Memory B cell (primary cell): Measurements from ENCODE around the gene RMDN2.
A peak's percentile ranks its signal among the peaks of the same experiment; 100 is the strongest.
"Not testable (repeated sequence)": the region's sequence is repeated elsewhere in the genome, so short reads cannot be mapped to it uniquely, and the experiment has no call there.

ENCODE experiments used
- ATAC-seq: fragments of 150-1000 bp; cut with Tn5 transposase; 2 replicates; pipeline ENCODE4 v1.10.0; 2021; ENCODE audit warnings: low read depth, mild to moderate bottlenecking, moderate library complexity
- DNase-seq, 2 donors: peaks; one replicate each; pipeline ENCODE4 v3.0.0; 2022; ENCODE audit warnings: low spot score in 2 of 2
- H3K27ac Mint-ChIP-seq: one replicate; pipeline ENCODE4 v1.8.0; 2022; ENCODE audit warnings: mild to moderate bottlenecking, moderate library complexity, mixed read lengths
- H3K27me3 Mint-ChIP-seq: one replicate; pipeline ENCODE4 v1.8.0; 2022; ENCODE audit warnings: mixed read lengths
- H3K36me3 Mint-ChIP-seq: one replicate; pipeline ENCODE4 v1.8.0; 2022; ENCODE audit warnings: mild to moderate bottlenecking, mixed read lengths
- H3K4me1 Mint-ChIP-seq: one replicate; pipeline ENCODE4 v1.8.0; 2022; ENCODE audit warnings: mixed read lengths
- H3K4me3 Mint-ChIP-seq: one replicate; pipeline ENCODE4 v1.8.0; 2022; ENCODE audit warnings: mild to moderate bottlenecking, moderate library complexity, mixed read lengths
- H3K9me3 Mint-ChIP-seq: one replicate; pipeline ENCODE4 v1.8.0; 2022; ENCODE audit warnings: mixed read lengths

The RMDN2 gene

GRCh38 chr2:37975808-37976207, 50.7 kb downstream of the RMDN2 start:
- H3K4me3 Mint-ChIP-seq: no peak overlapping the region
- no peaks in the 10 kb centered on the region for H3K9me3 Mint-ChIP-seq
- H3K27me3 Mint-ChIP-seq: no peaks in the 10 kb centered on the region
- peaks cover 3% of the 10 kb centered on the region for H3K4me1 Mint-ChIP-seq
- DNase-seq (no peak), ATAC-seq (no peak)
- peaks cover 7% of the 10 kb centered on the region for H3K36me3 Mint-ChIP-seq
- H3K27ac Mint-ChIP-seq: no peak overlapping the region

DNA sequence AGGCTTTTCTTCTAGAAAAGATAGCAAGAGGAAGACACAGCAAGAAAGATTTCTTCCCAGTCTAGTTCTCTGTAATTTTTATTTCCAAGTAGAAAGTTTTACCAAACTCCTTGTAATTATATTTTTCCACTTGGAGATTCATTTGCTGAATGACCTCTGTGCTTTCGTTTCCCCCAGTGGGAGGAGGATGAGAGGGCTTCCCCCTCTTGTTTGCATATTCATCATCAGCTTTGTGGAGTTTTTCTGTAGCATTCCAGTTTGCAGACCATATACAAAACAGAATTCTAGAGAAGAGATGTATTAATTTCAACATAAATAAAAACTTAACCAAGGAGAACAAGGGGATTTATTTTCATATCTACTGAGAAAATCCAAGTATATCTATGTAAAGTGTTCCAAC, 51.3 kb downstream of the RMDN2 start:
- H3K4me1 Mint-ChIP-seq: peaks cover 3% of the 10 kb centered on the region
- H3K27me3 Mint-ChIP-seq: no peaks in the 10 kb centered on the region
- no peak overlapping the region for H3K4me3 Mint-ChIP-seq
- H3K27ac Mint-ChIP-seq: no peak overlapping the region
- no peak for DNase-seq
- no peaks in the 10 kb centered on the region for H3K9me3 Mint-ChIP-seq
- H3K36me3 Mint-ChIP-seq: peaks cover 7% of the 10 kb centered on the region
- ATAC-seq: no peak

DNA sequence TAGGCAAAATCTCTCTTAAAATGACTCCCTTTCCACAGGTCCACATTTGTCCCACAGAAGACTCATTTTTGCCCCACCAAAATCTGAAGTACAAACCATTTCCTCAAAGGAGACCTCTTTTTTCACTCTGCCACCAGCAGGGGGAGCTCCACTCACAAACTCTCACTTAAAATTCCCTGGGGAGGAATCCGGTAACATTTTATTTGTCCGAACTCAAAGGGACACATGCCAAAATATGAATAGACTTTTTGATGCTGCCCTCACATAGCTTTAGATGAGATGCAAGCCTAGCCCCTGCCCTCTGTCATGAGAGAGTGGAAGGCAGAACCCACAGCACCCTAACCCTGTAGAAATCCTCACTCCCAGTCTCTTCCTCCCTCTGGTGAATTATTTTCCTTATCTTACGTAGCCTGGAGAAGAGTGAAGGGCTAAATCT, 57.1 kb downstream of the RMDN2 start:
- Mint-ChIP-seq H3K36me3 (peaks cover 4% of the 10 kb centered on the region), H3K27me3 (no peaks in the 10 kb centered on the region), H3K4me1 (peaks cover 11% of the 10 kb centered on the region), H3K9me3 (no peaks in the 10 kb centered on the region), H3K27ac (no peak overlapping the region), H3K4me3 (peak overlapping the region; percentile 49)
- ATAC-seq: peak; percentile 38
- peak; percentile 67 to 82 for DNase-seq

GRCh38 chr2:37982847-37983246, 57.8 kb downstream of the RMDN2 start:
- ATAC-seq (no peak), DNase-seq (no peak)
- Mint-ChIP-seq H3K4me1 (peaks cover 11% of the 10 kb centered on the region), H3K27me3 (no peaks in the 10 kb centered on the region), H3K36me3 (peaks cover 4% of the 10 kb centered on the region), H3K4me3 (no peak overlapping the region), H3K27ac (no peak overlapping the region), H3K9me3 (no peaks in the 10 kb centered on the region)

GRCh38 chr2:37983719-37984118, 58.6 kb downstream of the RMDN2 start:
- H3K9me3 Mint-ChIP-seq: no peaks in the 10 kb centered on the region
- H3K36me3 Mint-ChIP-seq: peaks cover 4% of the 10 kb centered on the region
- no peaks in the 10 kb centered on the region for H3K27me3 Mint-ChIP-seq
- no peak overlapping the region for H3K4me3 Mint-ChIP-seq
- peaks cover 11% of the 10 kb centered on the region for H3K4me1 Mint-ChIP-seq
- DNase-seq: no peak
- H3K27ac Mint-ChIP-seq: no peak overlapping the region
- ATAC-seq: no peak

DNA sequence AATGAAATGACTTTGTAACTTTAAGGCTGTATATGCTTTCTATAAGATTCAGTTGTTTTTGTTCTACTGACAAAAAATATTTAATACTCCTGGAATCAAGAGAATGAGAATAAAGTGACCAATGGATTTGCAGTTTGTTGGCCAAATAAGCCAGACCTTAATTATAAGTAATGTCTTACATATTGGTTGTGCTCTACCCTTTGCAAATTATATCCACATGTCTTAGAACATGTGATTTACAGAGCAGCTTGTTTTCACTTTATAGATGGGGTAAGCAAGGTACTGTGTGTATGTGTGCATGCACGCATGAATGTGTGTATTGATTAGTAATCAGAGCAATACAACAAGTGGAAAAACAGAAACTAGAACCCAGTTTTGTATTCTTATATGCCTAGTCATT, 59.1 kb downstream of the RMDN2 start:
- ATAC-seq (no peak), DNase-seq (no peak)
- Mint-ChIP-seq H3K9me3 (no peaks in the 10 kb centered on the region), H3K4me1 (peaks cover 11% of the 10 kb centered on the region), H3K4me3 (no peak overlapping the region), H3K27me3 (no peaks in the 10 kb centered on the region), H3K27ac (no peak overlapping the region), H3K36me3 (peaks cover 4% of the 10 kb centered on the region)

DNA sequence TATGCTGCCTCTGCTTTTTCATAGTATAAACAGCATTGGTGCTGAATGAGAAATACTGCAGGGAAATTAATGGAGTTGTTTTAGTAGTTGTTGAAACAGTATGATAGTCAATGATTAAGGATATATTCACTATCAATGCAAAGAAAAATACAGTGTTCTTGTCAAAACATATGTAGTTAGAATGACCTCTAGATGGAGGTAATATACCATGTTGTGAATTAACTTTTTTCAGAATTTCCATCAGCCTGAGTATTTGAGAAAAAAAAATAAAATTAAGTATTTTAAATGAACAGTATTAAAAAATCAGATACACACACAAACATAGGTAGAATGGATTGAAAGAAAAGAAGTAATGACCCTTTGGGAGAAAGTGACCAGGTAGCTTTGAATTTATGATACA, 59.5 kb downstream of the RMDN2 start:
- H3K27ac Mint-ChIP-seq: no peak overlapping the region
- ATAC-seq (no peak), DNase-seq (no peak)

GRCh38 chr2:37985333-37985732, 60.2 kb downstream of the RMDN2 start:
- DNase-seq (no peak), ATAC-seq (no peak)
- H3K36me3 Mint-ChIP-seq: peaks cover 4% of the 10 kb centered on the region
- H3K4me1 Mint-ChIP-seq: peaks cover 11% of the 10 kb centered on the region
- H3K27me3 Mint-ChIP-seq: no peaks in the 10 kb centered on the region
- H3K27ac Mint-ChIP-seq: no peak overlapping the region
- no peaks in the 10 kb centered on the region for H3K9me3 Mint-ChIP-seq
- H3K4me3 Mint-ChIP-seq: no peak overlapping the region

More for the DNA sequence above, 59.5 kb downstream of the RMDN2 start:
- H3K27me3 Mint-ChIP-seq: no peaks in the 10 kb centered on the region
- peaks cover 11% of the 10 kb centered on the region for H3K4me1 Mint-ChIP-seq
- no peaks in the 10 kb centered on the region for H3K9me3 Mint-ChIP-seq
- H3K4me3 Mint-ChIP-seq: no peak overlapping the region
- peaks cover 4% of the 10 kb centered on the region for H3K36me3 Mint-ChIP-seq

GRCh38 chr2:37987098-37987775, 62.1 kb downstream of the RMDN2 start:
- no peak overlapping the region for H3K27ac Mint-ChIP-seq

GRCh38 chr2:37992601-37993000, 67.5 kb downstream of the RMDN2 start:
- no peaks in the 10 kb centered on the region for H3K4me1 Mint-ChIP-seq
- no peaks in the 10 kb centered on the region for H3K27me3 Mint-ChIP-seq
- H3K9me3 Mint-ChIP-seq: no peaks in the 10 kb centered on the region
- no peak overlapping the region for H3K4me3 Mint-ChIP-seq
- DNase-seq (no peak), ATAC-seq (no peak)
- H3K36me3 Mint-ChIP-seq: peaks cover 7% of the 10 kb centered on the region
- H3K27ac Mint-ChIP-seq: no peak overlapping the region

More at GRCh38 chr2:37987098-37987775, 62.1 kb downstream of the RMDN2 start:
- Mint-ChIP-seq H3K27me3 (no peaks in the 10 kb centered on the region), H3K9me3 (no peaks in the 10 kb centered on the region), H3K36me3 (peaks cover 3% of the 10 kb centered on the region), H3K4me1 (peaks cover 5% of the 10 kb centered on the region), H3K4me3 (no peak overlapping the region)
- ATAC-seq (no peak), DNase-seq (no peak)

- no peaks in the 10 kb centered on the region for H3K4me1 Mint-ChIP-seq
- H3K36me3 Mint-ChIP-seq: peaks cover 7% of the 10 kb centered on the region
- no peak overlapping the region for H3K4me3 Mint-ChIP-seq
- no peak for DNase-seq
- no peaks in the 10 kb centered on the region for H3K27me3 Mint-ChIP-seq
- ATAC-seq: no peak
- no peaks in the 10 kb centered on the region for H3K9me3 Mint-ChIP-seq
- no peak overlapping the region for H3K27ac Mint-ChIP-seq
Observed at GRCh38 chr2:37993143-37993542, 68.1 kb downstream of the RMDN2 start.

GRCh38 chr2:37997629-37998028, 72.5 kb downstream of the RMDN2 start:
- no peak for DNase-seq
- Mint-ChIP-seq H3K9me3 (no peaks in the 10 kb centered on the region), H3K4me3 (no peak overlapping the region), H3K36me3 (peaks cover 22% of the 10 kb centered on the region), H3K27ac (no peak overlapping the region), H3K4me1 (no peaks in the 10 kb centered on the region), H3K27me3 (no peaks in the 10 kb centered on the region)
- no peak for ATAC-seq

- no peak overlapping the region for H3K4me3 Mint-ChIP-seq
- no peak overlapping the region for H3K27ac Mint-ChIP-seq
- ATAC-seq (no peak), DNase-seq (no peak)
- H3K4me1 Mint-ChIP-seq: no peaks in the 10 kb centered on the region
- peaks cover 27% of the 10 kb centered on the region for H3K36me3 Mint-ChIP-seq
- no peaks in the 10 kb centered on the region for H3K27me3 Mint-ChIP-seq
- no peaks in the 10 kb centered on the region for H3K9me3 Mint-ChIP-seq
Observed at GRCh38 chr2:38000485-38001222, 75.6 kb downstream of the RMDN2 start.

GRCh38 chr2:38010187-38010586, 85.1 kb downstream of the RMDN2 start:
- not testable (repeated sequence) for H3K4me1 Mint-ChIP-seq, ATAC-seq, H3K4me3 Mint-ChIP-seq, H3K27me3 Mint-ChIP-seq, H3K9me3 Mint-ChIP-seq, H3K27ac Mint-ChIP-seq, DNase-seq
- peaks cover 37% of the 10 kb centered on the region for H3K36me3 Mint-ChIP-seq

DNA sequence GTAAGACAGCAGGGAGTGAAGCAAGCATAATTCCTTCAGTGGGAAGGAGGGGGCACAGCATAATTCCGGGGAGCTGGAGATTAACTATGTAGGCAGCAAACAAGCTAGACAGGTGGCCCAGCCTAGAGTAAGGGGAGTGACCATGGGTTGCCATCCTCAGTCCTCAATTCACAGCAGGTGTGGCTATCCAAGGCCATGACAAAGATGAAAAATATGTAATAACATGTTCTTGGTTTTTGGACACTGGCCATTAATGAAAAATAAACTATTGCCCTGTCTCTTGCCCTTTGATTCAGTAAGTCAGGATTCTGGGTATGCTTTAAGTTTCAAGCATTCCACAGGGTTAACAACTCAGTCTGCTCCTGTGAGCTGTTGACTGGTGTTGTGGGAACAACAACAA, 85.9 kb downstream of the RMDN2 start:
- no peak overlapping the region for H3K4me3 Mint-ChIP-seq
- H3K4me1 Mint-ChIP-seq: no peaks in the 10 kb centered on the region
- no peaks in the 10 kb centered on the region for H3K27me3 Mint-ChIP-seq
- DNase-seq: no peak
- no peak overlapping the region for H3K27ac Mint-ChIP-seq
- H3K36me3 Mint-ChIP-seq: peaks cover 42% of the 10 kb centered on the region
- no peak for ATAC-seq
- no peaks in the 10 kb centered on the region for H3K9me3 Mint-ChIP-seq
